ENCODE measurements around the gene MBOAT1. TPM values are rescaled to one million over a fixed set of nuclear protein-coding genes. Genes with fewer than 3 reads are reported as not detected.
"Not testable (repeated sequence)": the region's sequence is repeated elsewhere in the genome, so short reads cannot be mapped to it uniquely, and the experiment has no call there.

The MBOAT1 gene
- total RNA-seq, result 10 to 100 TPM; 54.7 to 72.6 TPM
- long read RNA-seq, partial matches to known transcripts, result 3 of 13 reads
- long read RNA-seq, other reads (novel, unspliced or antisense), result 7 of 13 reads

- DNase-seq (peak; percentile 88 to 91), ATAC-seq (peak; percentile 92)
- intact Hi-C loops (cut with DNase I, micrococcal nuclease), result loop anchor here in 1 of 2 donors (10.0 kb wide), 1 partner anchor 88 kb away; no protein-coding TSS in a partner anchor
Measured at GRCh38 chr6:20212392-20213111, at the start of gene MBOAT1. MBOAT1 (minus strand) TSS chr6:20212469; CDS start chr6:20212234, 235 bp downstream.

- ATAC-seq (no peak), DNase-seq (no peak)
- intact Hi-C loops (cut with DNase I, micrococcal nuclease), result no loop called here
Measured at GRCh38 chr6:20261685-20262084, 49.4 kb upstream of the MBOAT1 start.

GRCh38 chr6:20260360-20260759 lies 48.1 kb upstream of the MBOAT1 start:
- ATAC-seq (no peak), DNase-seq (no peak)
- intact Hi-C loops (cut with DNase I, micrococcal nuclease), result no loop called here

GRCh38 chr6:20259316-20260049 lies 47.2 kb upstream of the MBOAT1 start:
- DNase-seq (no peak), ATAC-seq (no peak)
- intact Hi-C loops (cut with DNase I, micrococcal nuclease), result no loop called here

- DNase-seq, result no peak
- no peak for ATAC-seq
Measured at GRCh38 chr6:20255428-20255827, 43.2 kb upstream of the MBOAT1 start.

GRCh38 chr6:20254295-20254694 lies 42.0 kb upstream of the MBOAT1 start:
- DNase-seq, result no peak
- intact Hi-C loops (cut with DNase I, micrococcal nuclease), result no loop called here
- no peak for ATAC-seq

More at GRCh38 chr6:20255428-20255827, 43.2 kb upstream of the MBOAT1 start:
- intact Hi-C loops (cut with DNase I, micrococcal nuclease), result no loop called here

GRCh38 chr6:20253021-20253420 lies 40.8 kb upstream of the MBOAT1 start:
- DNase-seq (no peak), ATAC-seq (peak; percentile 80)
- intact Hi-C loops (cut with DNase I, micrococcal nuclease), result no loop called here

- DNase-seq, result no peak
- peak; percentile 45 for ATAC-seq
- intact Hi-C loops (cut with DNase I, micrococcal nuclease), result no loop called here
Measured at GRCh38 chr6:20252311-20252710, 40.0 kb upstream of the MBOAT1 start.

GRCh38 chr6:20251525-20251924 lies 39.3 kb upstream of the MBOAT1 start:
- no peak for DNase-seq
- intact Hi-C loops (cut with DNase I, micrococcal nuclease), result no loop called here
- ATAC-seq, result peak; percentile 75

- DNase-seq (no peak), ATAC-seq (peak; percentile 79)
- intact Hi-C loops (cut with DNase I, micrococcal nuclease), result no loop called here
Measured at GRCh38 chr6:20246125-20246524, 33.9 kb upstream of the MBOAT1 start.

GRCh38 chr6:20244807-20245681 lies 32.8 kb upstream of the MBOAT1 start:
- intact Hi-C loops (cut with DNase I, micrococcal nuclease); DNase-seq; ATAC-seq: not testable (repeated sequence)

GRCh38 chr6:20243288-20243687 lies 31.0 kb upstream of the MBOAT1 start:
- no peak for ATAC-seq
- intact Hi-C loops (cut with DNase I, micrococcal nuclease), result no loop called here

GRCh38 chr6:20242397-20242796 lies 30.1 kb upstream of the MBOAT1 start:
- ATAC-seq, result no peak

More at GRCh38 chr6:20243288-20243687, 31.0 kb upstream of the MBOAT1 start:
- DNase-seq, result no peak

GRCh38 chr6:20241102-20241501 lies 28.8 kb upstream of the MBOAT1 start:
- ATAC-seq (no peak), DNase-seq (no peak)
- intact Hi-C loops (cut with DNase I, micrococcal nuclease), result no loop called here

More at GRCh38 chr6:20242397-20242796, 30.1 kb upstream of the MBOAT1 start:
- no peak for DNase-seq
- intact Hi-C loops (cut with DNase I, micrococcal nuclease), result no loop called here

- no peak for DNase-seq
- intact Hi-C loops (cut with DNase I, micrococcal nuclease), result no loop called here
Measured at GRCh38 chr6:20238688-20239587, 26.7 kb upstream of the MBOAT1 start.

GRCh38 chr6:20237677-20238460 lies 25.6 kb upstream of the MBOAT1 start:
- ATAC-seq (peak; percentile 63), DNase-seq (no peak)
- intact Hi-C loops (cut with DNase I, micrococcal nuclease), result no loop called here

More at GRCh38 chr6:20238688-20239587, 26.7 kb upstream of the MBOAT1 start:
- ATAC-seq, result no peak

GRCh38 chr6:20236909-20237600 lies 24.8 kb upstream of the MBOAT1 start:
- intact Hi-C loops (cut with DNase I, micrococcal nuclease), result no loop called here
- ATAC-seq, result peak; percentile 88
- no peak for DNase-seq

Data from left colon (tissue), 2 donors.